IMR-90 (cell line): Measurements from ENCODE around the gene FGFRL1. TPM values are rescaled to one million over a fixed set of nuclear protein-coding genes. Genes with fewer than 3 reads are reported as not detected.

Source experiments
- ATAC-seq: fragments of 200-7000 bp; cut with Tn5 transposase; 2 replicates; pipeline ENCODE4 v1.9.1; 2020; ENCODE audit warnings: low read depth, mild to moderate bottlenecking, moderate library complexity
- BruUV-seq: library from RNA; stranded (reverse); fragments of 400-500 nt; replicated peaks from 2 replicates; lab custom pipeline; 2021; lab: Mats Ljungman, UMichigan
- CTCF ChIA-PET: fragments of 300-600 bp; formaldehyde crosslinking; extraction: SDS; loops from one replicate; lab custom pipeline; 2021; ENCODE audit warnings: antibody characterized with exemption; lab: Yijun Ruan, JAX
- POLR2A ChIA-PET: fragments of 300-600 bp; sonication (Branson Sonifier 250); formaldehyde crosslinking; loops from one replicate; lab custom pipeline; 2022; ENCODE audit warnings: antibody characterized with exemption; ENCODE audit not compliant: unreplicated experiment; lab: Charles Lee
- DNase-seq: peaks from one replicate; pipeline ENCODE4 v3.0.0; 2013
- H2AFZ ChIP-seq: replicated peaks from 2 replicates; pipeline ENCODE3; 2013; ENCODE audit warnings: low read length, mild to moderate bottlenecking; ENCODE audit not compliant: poor library complexity
- H2AK5ac ChIP-seq: 2 replicates; pipeline ENCODE4 v1.6.1; 2013; ENCODE audit warnings: low read depth, low read length, inconsistent platforms
- H2AK9ac ChIP-seq: replicated peaks from 2 replicates; pipeline ENCODE3; 2013; ENCODE audit warnings: mild to moderate bottlenecking, low read depth, low read length, moderate library complexity; ENCODE audit not compliant: poor library complexity
- H2BK120ac ChIP-seq: 2 replicates; pipeline ENCODE4 v1.6.1; 2013; ENCODE audit warnings: low read depth, low read length, inconsistent platforms
- H2BK15ac ChIP-seq: 3 replicates; pipeline ENCODE4 v1.6.1; 2013; ENCODE audit warnings: low read depth, low read length, inconsistent platforms
- H2BK20ac ChIP-seq: 2 replicates; pipeline ENCODE4 v1.6.1; 2013; ENCODE audit warnings: low read depth, mild to moderate bottlenecking, inconsistent platforms, low read length, moderate library complexity
- H2BK5ac ChIP-seq: 2 replicates; pipeline ENCODE4 v1.6.1; 2013; ENCODE audit warnings: mild to moderate bottlenecking, low read depth, low read length, inconsistent platforms; ENCODE audit not compliant: poor library complexity, severe bottlenecking
- H3K14ac ChIP-seq: replicated peaks from 2 replicates; pipeline ENCODE4 v1.6.1; 2013; ENCODE audit warnings: low read depth, low read length, inconsistent platforms
- H3K18ac ChIP-seq: 2 replicates; pipeline ENCODE4 v1.6.1; 2013; ENCODE audit warnings: low read depth, low read length, control low read depth
- H3K23ac ChIP-seq: 2 replicates; pipeline ENCODE4 v1.6.1; 2013; ENCODE audit warnings: low read depth, low read length, inconsistent platforms
- H3K27ac ChIP-seq: 2 replicates; pipeline ENCODE4 v1.5.1; 2013; ENCODE audit warnings: mild to moderate bottlenecking, control low read depth, low read length; ENCODE audit not compliant: insufficient read depth
- H3K27me3 ChIP-seq: 2 replicates; pipeline ENCODE4 v1.6.1; 2013; ENCODE audit warnings: low read length; ENCODE audit not compliant: control insufficient read depth, insufficient read depth
- H3K36me3 ChIP-seq: 2 replicates; pipeline ENCODE4 v1.6.1; 2013; ENCODE audit warnings: low read length, mixed read lengths; ENCODE audit not compliant: control insufficient read depth, insufficient read depth
- H3K4ac ChIP-seq: 2 replicates; pipeline ENCODE4 v1.6.1; 2013; ENCODE audit warnings: low read depth, low read length, inconsistent platforms
- H3K4me1 ChIP-seq: 2 replicates; pipeline ENCODE4 v1.6.1; 2013; ENCODE audit warnings: low read length, mixed read lengths; ENCODE audit not compliant: control insufficient read depth, insufficient read depth
- H3K4me2 ChIP-seq: 2 replicates; pipeline ENCODE4 v1.6.1; 2013; ENCODE audit warnings: low read depth, mild to moderate bottlenecking, control low read depth, low read length, moderate library complexity
- H3K4me3 ChIP-seq: 2 replicates; pipeline ENCODE4 v1.5.1; 2013; ENCODE audit warnings: low read depth, mild to moderate bottlenecking, control low read depth, low read length, moderate library complexity; ENCODE audit not compliant: insufficient read depth
- H3K56ac ChIP-seq: 2 replicates; pipeline ENCODE4 v1.6.1; 2013; ENCODE audit warnings: low read length, inconsistent platforms; ENCODE audit not compliant: insufficient read depth; ENCODE audit errors: extremely low read depth
- H3K79me1 ChIP-seq, 2 experiments: 2 replicates each; pipeline ENCODE4 v1.6.1; 2013; ENCODE audit warnings: low read length in 2 of 2, inconsistent platforms in 1 of 2, low read depth in 1 of 2
- H3K9ac ChIP-seq: 2 replicates; pipeline ENCODE4 v1.6.1; 2013; ENCODE audit warnings: low read depth, low read length, control low read depth
- H3K9me1 ChIP-seq: 2 replicates; pipeline ENCODE4 v1.6.1; 2013; ENCODE audit warnings: low read length, inconsistent platforms; ENCODE audit not compliant: insufficient read depth
- H3K9me3 ChIP-seq: 2 replicates; pipeline ENCODE4 v1.6.1; 2013; ENCODE audit warnings: low read length; ENCODE audit not compliant: control insufficient read depth, insufficient read depth
- H4K20me1 ChIP-seq: 2 replicates; pipeline ENCODE4 v1.6.1; 2013; ENCODE audit warnings: low read length, inconsistent platforms; ENCODE audit not compliant: insufficient read depth
- H4K5ac ChIP-seq: 2 replicates; pipeline ENCODE4 v1.6.1; 2013; ENCODE audit warnings: mild to moderate bottlenecking, low read depth, low read length, control low read depth
- H4K8ac ChIP-seq, 2 experiments: 2 replicates each; pipeline ENCODE4 v1.6.1; 2013; ENCODE audit warnings: low read depth in 2 of 2, low read length in 2 of 2, control low read depth in 1 of 2, inconsistent platforms in 1 of 2
- H4K91ac ChIP-seq: 2 replicates; pipeline ENCODE4 v1.6.1; 2013; ENCODE audit warnings: low read depth, low read length, inconsistent platforms; ENCODE audit not compliant: insufficient read depth
- BHLHE40 ChIP-seq: fragments of 150-350 bp; IDR thresholded peaks from 2 replicates; pipeline ENCODE4 v1.6.1; 2016; ENCODE audit warnings: mild to moderate bottlenecking, low read depth, low read length
- CEBPB ChIP-seq: IDR thresholded peaks from 2 replicates; pipeline ENCODE4 v1.6.1; 2012; ENCODE audit warnings: low read depth, low read length, improper control_type of control experiment
- MAFK ChIP-seq: IDR thresholded peaks from 2 replicates; pipeline ENCODE4 v1.6.1; 2012; ENCODE audit warnings: low read depth, low read length, improper control_type of control experiment
- MXI1 ChIP-seq: IDR thresholded peaks from 2 replicates; pipeline ENCODE4 v1.6.1; 2012; ENCODE audit warnings: low read depth, mild to moderate bottlenecking, low read length, moderate library complexity, borderline replicate concordance
- NFE2L2 ChIP-seq: fragments of 150-350 bp; IDR thresholded peaks from 2 replicates; pipeline ENCODE4 v1.6.1; 2016; ENCODE audit warnings: low read depth, mild to moderate bottlenecking, low read length
- POLR2A ChIP-seq: IDR thresholded peaks from 2 replicates; pipeline ENCODE4 v1.6.1; 2012; ENCODE audit warnings: mild to moderate bottlenecking, low read depth, low read length
- RAD21 ChIP-seq: IDR thresholded peaks from 2 replicates; pipeline ENCODE4 v1.6.1; 2012; ENCODE audit warnings: low read length, improper control_type of control experiment
- RCOR1 ChIP-seq: IDR thresholded peaks from 2 replicates; pipeline ENCODE4 v1.6.1; 2012; ENCODE audit warnings: mild to moderate bottlenecking, low read length, improper control_type of control experiment; ENCODE audit not compliant: insufficient replicate concordance
- SMC3 ChIP-seq: fragments of 150-350 bp; IDR thresholded peaks from 2 replicates; pipeline ENCODE4 v1.6.1; 2016; ENCODE audit warnings: low read depth, mild to moderate bottlenecking, antibody characterized with exemption, low read length, moderate library complexity
- WGBS, 2 experiments: methylation state at CpG; one replicate each; pipeline versions ENCODE4 v1.1.5 to v1.1.7; 2013; ENCODE audit warnings: missing lambda C conversion rate in 2 of 2; ENCODE audit not compliant: insufficient read length in 1 of 2; ENCODE audit errors: extremely low coverage in 2 of 2; 5-methylcytosine and 5-hydroxymethylcytosine counted together
- dilution Hi-C: fragments of 300-500 bp; cut with HindIII; formaldehyde crosslinking; loops from one replicate; pipeline ENCODE4 v1.14.3; 2018; ENCODE audit warnings: low sequenced_read_pairs; ENCODE audit not compliant: unreplicated experiment
- in situ Hi-C: fragments of 300-500 bp; cut with MboI; formaldehyde crosslinking; loops from 3 replicates; pipeline ENCODE4 v1.14.3; 2019; ENCODE audit warnings: low sequenced_read_pairs, inconsistent platforms, mixed read lengths
- intact Hi-C: fragments of 100-400 bp; cut with micrococcal nuclease; formaldehyde crosslinking; loops from 2 replicates; pipeline ENCODE4 v1.10.0; 2022
- polyA plus RNA-seq, 3 experiments: library from polyadenylated mRNA; depleted of rRNA; stranded (reverse); fragments of >200 nt; gene quantifications; 2 replicates each; pipeline ENCODE4 v1.2.3, GENCODE V29; 2012; ENCODE audit warnings: low replicate concordance in 1 of 3
- total RNA-seq: library from RNA; depleted of rRNA; stranded (reverse); fragments of >200 nt; gene quantifications from 2 replicates; pipeline ENCODE4 v1.2.3, GENCODE V29; 2012
- TF ChIP-seq, protein P1 (sequence below): fragments of 150-350 bp; IDR thresholded peaks from 2 replicates; pipeline ENCODE4 v1.6.1; 2017; ENCODE audit warnings: mild to moderate bottlenecking, antibody characterized with exemption, low read length, low read depth

Gene FGFRL1
- total and polyA plus RNA-seq, 2 of the 4 experiments (the other 2 are of a cell fraction): 49.3 to 78.8 TPM

DNA sequence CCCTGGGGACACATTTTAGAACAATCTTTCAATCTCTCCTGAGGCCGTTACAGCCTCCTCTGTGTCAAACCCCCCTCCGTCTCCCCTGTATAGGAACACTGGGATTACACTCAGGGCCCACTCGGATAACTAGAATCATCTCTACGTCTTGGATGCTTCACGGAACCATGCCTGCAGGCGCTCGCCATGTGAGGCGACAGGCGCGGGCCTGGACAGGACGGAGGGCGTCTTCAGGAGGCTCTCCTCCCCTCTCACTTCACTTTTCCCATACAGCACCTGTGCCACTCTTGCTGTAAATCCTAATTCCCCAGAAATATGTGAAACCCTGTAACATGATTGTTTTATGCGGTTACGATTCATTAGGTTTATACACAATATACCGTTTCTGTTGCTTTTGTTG lies 28.6 kb upstream of the FGFRL1 start:
- Histone ChIP-seq H2AK9ac (no peak overlapping the region), H3K79me1 (peaks cover 5 to 26% of the 10 kb centered on the region in 2 experiments; a peak in 1 of 4 replicates), H3K36me3 (no peaks in the 10 kb centered on the region), H3K14ac (no peak overlapping the region), H3K9ac (no peak overlapping the region), H3K4me2 (no peak overlapping the region), H3K4me1 (peaks cover 12% of the 10 kb centered on the region; the same call in 1 of the 2 replicates), H2AK5ac (no peak overlapping the region), H3K27me3 (no peaks in the 10 kb centered on the region), H2BK5ac (no peak overlapping the region), H3K9me1 (peaks cover 11% of the 10 kb centered on the region), H4K91ac (no peak overlapping the region), H3K4ac (no peak overlapping the region), H3K27ac (no peak overlapping the region), H2AFZ (no peak overlapping the region), H3K4me3 (no peak overlapping the region), H2BK20ac (no peak overlapping the region), H4K5ac (no peak overlapping the region), H2BK15ac (no peak overlapping the region), H4K20me1 (no peaks in the 10 kb centered on the region; the same call in 1 of the 2 replicates), H3K23ac (no peak overlapping the region), H3K18ac (no peak overlapping the region), H4K8ac (no peak overlapping the region), H3K56ac (no peak overlapping the region), H3K9me3 (no peaks in the 10 kb centered on the region), H2BK120ac (no peak overlapping the region)
- TF ChIP-seq MXI1 (no peak), NFE2L2 (no peak), BHLHE40 (no peak), POLR2A (no peak), SMC3 (no peak), CEBPB (no peak), MAFK (no peak), RAD21 (no peak), RCOR1 (no peak)
- TF ChIP-seq, protein P1, sequence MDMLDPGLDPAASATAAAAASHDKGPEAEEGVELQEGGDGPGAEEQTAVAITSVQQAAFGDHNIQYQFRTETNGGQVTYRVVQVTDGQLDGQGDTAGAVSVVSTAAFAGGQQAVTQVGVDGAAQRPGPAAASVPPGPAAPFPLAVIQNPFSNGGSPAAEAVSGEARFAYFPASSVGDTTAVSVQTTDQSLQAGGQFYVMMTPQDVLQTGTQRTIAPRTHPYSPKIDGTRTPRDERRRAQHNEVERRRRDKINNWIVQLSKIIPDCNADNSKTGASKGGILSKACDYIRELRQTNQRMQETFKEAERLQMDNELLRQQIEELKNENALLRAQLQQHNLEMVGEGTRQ: no peak
- in situ Hi-C loops (no loop called here), intact Hi-C loops (no loop called here), dilution Hi-C loops (no loop called here)
- ChIA-PET CTCF (no interaction called here), POLR2A (no interaction called here)
- BruUV-seq: no TSS peak
- WGBS, 2 experiments: 81% methylated on average over 7 of the region's 15 CpGs; no CpG with 5 or more reads in 1 of the 2 experiments
- DNase-seq: no peak
- ATAC-seq: no peak
